H1 (cell line): Measurements from ENCODE around the gene COL4A2.

Experiments
- CHD1 ChIP-seq: IDR thresholded peaks from 2 replicates; pipeline ENCODE4 v1.6.1; 2012; ENCODE audit warnings: low read depth, low read length, improper control_type of control experiment
- CTCF ChIP-seq, 3 experiments: IDR thresholded peaks; 1 replicate in 2 of 3; 2 replicates in 1 of 3; pipeline versions ENCODE4 v1.5.1 to v1.6.1; 2011; ENCODE audit warnings: low read length in 3 of 3, mild to moderate bottlenecking in 3 of 3, inconsistent platforms in 2 of 3, low read depth in 1 of 3, moderate library complexity in 1 of 3; ENCODE audit not compliant: insufficient read depth in 1 of 3; ENCODE audit errors: control extremely low read depth in 1 of 3
- EZH2 ChIP-seq: fragments of 200-600 bp; sonication (generic); IDR thresholded peaks from 2 replicates; pipeline ENCODE4 v1.7.1; 2012; ENCODE audit warnings: low read depth, mild to moderate bottlenecking, moderate library complexity, low read length, inconsistent platforms; ENCODE audit not compliant: severe bottlenecking
- KDM5A ChIP-seq: fragments of 200-600 bp; IDR thresholded peaks from 2 replicates; pipeline ENCODE4 v1.7.1; 2012; ENCODE audit warnings: mild to moderate bottlenecking, low read length, inconsistent platforms, mixed read lengths
- POLR2A ChIP-seq, 2 experiments: IDR thresholded peaks; 1 replicate in 1 of 2; 2 replicates in 1 of 2; pipeline ENCODE4 v1.6.1; 2011; ENCODE audit warnings: low read depth in 2 of 2, low read length in 2 of 2, mild to moderate bottlenecking in 2 of 2; ENCODE audit errors: control extremely low read depth in 1 of 2
- RAD21 ChIP-seq, 2 experiments: IDR thresholded peaks in 1 of 2; conservative IDR thresholded peaks in 1 of 2; 2 replicates each; pipeline ENCODE4 v1.6.1; 2011; ENCODE audit warnings: low read depth in 2 of 2, low read length in 2 of 2, improper control_type of control experiment in 1 of 2, inconsistent platforms in 1 of 2, mild to moderate bottlenecking in 1 of 2, moderate library complexity in 1 of 2
- RNF2 ChIP-seq: fragments of 200-900, 300-1000 bp; sonication (generic); IDR thresholded peaks from 2 replicates; pipeline ENCODE4 v1.7.1; 2016; ENCODE audit warnings: borderline replicate concordance, low read depth, mild to moderate bottlenecking, antibody characterized with exemption, low read length; ENCODE audit not compliant: poor library complexity, severe bottlenecking; ENCODE audit errors: missing control alignments
- RXRA ChIP-seq: IDR thresholded peaks from 2 replicates; pipeline ENCODE4 v1.6.1; 2011; ENCODE audit warnings: low read depth, mild to moderate bottlenecking, low read length, moderate library complexity; ENCODE audit not compliant: insufficient read depth
- SIX5 ChIP-seq: IDR thresholded peaks from 2 replicates; pipeline ENCODE4 v1.6.1; 2011; ENCODE audit warnings: mild to moderate bottlenecking, low read depth, low read length
- YY1 ChIP-seq: IDR thresholded peaks from 2 replicates; pipeline ENCODE4 v1.6.1; 2011; ENCODE audit warnings: low read depth, mild to moderate bottlenecking, low read length

DNA sequence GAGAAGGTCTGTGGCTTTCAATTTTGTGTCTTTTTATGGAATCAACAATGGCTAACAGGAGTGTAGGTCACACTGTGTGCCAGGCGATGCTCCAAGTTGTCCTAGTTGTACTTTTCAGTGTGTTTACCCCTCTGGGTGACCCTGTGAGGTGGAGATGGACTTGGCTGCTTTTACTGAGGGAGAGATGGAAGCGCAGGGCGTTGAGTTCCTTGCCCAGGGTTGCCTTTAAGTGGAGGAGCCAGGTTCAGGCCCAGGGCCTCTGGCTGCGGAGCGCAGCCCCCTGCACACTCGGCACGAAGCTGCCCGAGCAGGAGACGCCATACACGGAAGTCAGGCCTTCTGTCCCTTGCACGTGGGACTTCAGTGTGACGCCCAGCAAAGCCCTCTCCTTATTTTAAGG lies 141.6 kb downstream of the COL4A2 start:
- no peak for TF ChIP-seq CTCF (IDR thresholded peaks at IDR 0.05; ENCODE audit: control extremely low read depth in 1 of 3, insufficient read depth in 1 of 3, low read depth in 1 of 3, low read length in 3 of 3)
- TF ChIP-seq RXRA = no peak
- no peak for TF ChIP-seq YY1
- no peak for TF ChIP-seq RAD21 (IDR thresholded peaks at IDR 0.05 in 1 of 2, conservative IDR thresholded peaks at IDR 0.05 in 1 of 2; ENCODE audit: low read depth in 2 of 2, low read length in 2 of 2)
- no peak for TF ChIP-seq CHD1
- TF ChIP-seq EZH2 = no peak
- no peak for TF ChIP-seq KDM5A
- TF ChIP-seq SIX5 = no peak
- no peak for TF ChIP-seq POLR2A (IDR thresholded peaks at IDR 0.05; ENCODE audit: control extremely low read depth in 1 of 2, low read depth in 2 of 2, low read length in 2 of 2)
- no peak for TF ChIP-seq RNF2
